Frontal cortex (tissue), 4 donors: ENCODE measurements around the gene STMN3. TPM values are rescaled to one million over a fixed set of nuclear protein-coding genes. Genes with fewer than 3 reads are reported as not detected.

ENCODE experiments used
- DNase-seq, 2 donors: peaks; one replicate each; pipeline ENCODE4 v3.0.0; 2012; ENCODE audit warnings: low spot score in 2 of 2
- FAIRE-seq: peaks from 2 replicates; lab custom pipeline; 2012; peaks lifted over from hg19 to GRCh38; lab: Jason Lieb, UNC
- total RNA-seq: library from RNA; depleted of rRNA; stranded (reverse); fragments of >200 nt; gene quantifications from one replicate; pipeline ENCODE4 v1.2.3, GENCODE V29; 2014
- donor health status: control.
- donor health status: control.
- donor health status: control.

Gene STMN3
- total RNA-seq = 104 TPM

DNA sequence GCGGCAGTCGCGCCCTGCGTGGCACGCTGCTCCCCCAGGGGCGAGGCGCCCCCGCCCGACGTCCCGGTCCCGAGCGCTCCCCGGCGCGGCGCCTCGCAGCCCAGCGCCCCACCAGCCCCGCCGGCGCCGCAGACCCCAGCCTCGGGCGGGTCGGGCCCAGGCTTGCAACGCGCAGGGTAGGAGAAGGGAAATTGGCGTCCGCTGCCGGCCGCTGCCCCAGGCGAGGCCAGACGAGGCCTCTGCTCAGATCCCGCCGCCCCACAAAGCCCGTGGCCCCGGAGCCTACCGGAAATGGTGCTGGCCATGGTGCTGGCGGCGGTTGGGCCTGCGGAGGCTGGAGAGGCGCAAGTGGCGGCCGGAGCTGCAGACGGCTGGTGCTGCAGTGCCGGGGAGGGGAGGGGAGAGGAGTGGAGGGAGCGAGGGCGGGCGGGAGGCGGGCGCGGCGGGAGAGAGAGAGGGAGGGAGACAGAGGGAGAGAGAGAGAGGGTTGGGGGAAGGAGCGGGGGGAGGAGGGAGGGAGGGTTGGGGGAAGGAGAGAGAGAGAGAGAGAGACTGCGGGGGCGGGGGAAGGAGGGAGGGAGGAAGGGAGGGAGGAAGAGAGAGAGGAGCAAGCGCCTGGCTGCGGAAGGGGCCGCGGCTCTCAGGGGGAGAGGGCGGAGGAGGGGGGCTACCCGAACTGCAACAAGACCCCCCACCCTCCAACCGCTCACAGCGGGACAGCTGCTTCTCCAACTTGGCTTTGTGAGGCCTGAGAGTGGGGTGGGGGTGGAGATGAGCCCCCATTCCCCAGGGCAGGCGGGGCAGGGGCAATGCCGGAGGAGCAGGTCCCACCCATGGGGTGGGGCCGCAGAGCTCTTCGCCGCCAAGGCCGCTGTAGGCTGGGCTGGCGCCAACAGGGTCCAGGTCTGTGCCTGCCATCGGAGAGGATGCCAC is at the start of gene STMN3:
Gene STMN3 (minus strand): TSS at position 384 of the 933 bp plus-strand sequence. CDS start 79 bp downstream, at position 305.
- no peak for FAIRE-seq
- DNase-seq = peak; percentile 83 to 86

DNA sequence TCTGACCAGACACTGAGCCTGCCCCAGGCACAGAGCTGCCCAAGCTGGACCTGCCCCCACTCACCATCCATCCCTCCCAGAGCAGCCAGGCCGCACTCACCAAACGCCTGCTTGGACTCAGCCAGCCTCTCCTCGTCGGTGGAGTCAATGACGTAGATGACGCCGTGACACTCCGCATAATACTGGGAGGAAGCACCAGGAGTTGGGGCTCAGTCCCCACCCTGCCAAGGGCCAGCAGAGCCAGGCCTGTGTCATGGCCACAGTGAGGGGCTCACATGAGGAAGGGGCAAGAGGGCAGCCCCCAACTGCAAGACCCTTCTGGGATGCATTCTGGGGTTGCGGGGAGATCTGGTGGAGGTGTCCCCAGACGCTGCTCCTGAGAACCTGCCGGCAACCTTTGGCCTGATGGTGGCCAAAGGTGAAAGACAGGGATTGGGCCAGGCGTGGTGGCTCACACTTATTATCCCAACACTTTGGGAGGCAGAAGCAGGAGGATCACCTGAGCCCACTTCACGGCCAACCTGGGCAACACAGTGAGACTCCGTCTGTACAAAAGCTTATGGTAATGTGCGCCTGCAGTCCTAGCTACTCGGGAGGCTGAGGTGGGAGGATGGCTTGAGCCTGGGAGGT is 48.9 kb upstream of the STMN3 start:
- FAIRE-seq (no peak), DNase-seq (no peak)

DNA sequence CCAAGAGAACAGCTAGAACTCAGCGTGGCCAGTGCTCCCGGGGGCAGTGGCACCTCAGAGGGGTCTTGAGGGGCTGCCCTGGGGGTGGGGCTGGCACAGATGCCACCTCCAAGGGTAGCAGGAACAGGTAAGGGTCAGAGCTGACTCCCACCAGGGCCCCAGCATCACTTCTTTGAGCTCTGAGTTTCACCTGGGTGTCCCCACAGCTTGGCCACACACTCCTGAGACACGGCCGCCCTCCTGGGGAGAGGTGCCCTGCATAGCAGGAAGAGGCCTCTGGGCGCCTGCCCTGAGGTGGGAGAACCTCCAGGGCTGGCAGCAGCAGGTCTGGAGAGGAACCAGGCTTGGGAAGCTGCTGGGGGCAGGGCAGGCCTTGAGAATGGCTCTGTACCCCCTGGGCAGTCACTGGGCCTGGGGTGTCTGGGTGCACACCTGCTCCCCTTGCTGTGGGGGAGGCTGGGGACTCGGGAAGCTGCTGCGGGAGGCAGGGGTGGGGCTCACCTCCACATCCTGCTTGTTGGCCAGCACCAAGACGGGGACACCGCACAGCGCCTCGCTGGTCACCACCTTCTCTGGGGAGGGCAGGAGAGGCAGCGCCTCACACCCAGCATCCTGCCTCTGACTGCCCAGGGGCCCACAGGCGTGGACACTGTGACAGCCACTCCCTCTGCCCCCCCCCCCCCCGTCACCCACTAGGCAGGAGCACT is 48.3 kb upstream of the STMN3 start:
- DNase-seq (peak; percentile 12 to 13), FAIRE-seq (no peak)

DNA sequence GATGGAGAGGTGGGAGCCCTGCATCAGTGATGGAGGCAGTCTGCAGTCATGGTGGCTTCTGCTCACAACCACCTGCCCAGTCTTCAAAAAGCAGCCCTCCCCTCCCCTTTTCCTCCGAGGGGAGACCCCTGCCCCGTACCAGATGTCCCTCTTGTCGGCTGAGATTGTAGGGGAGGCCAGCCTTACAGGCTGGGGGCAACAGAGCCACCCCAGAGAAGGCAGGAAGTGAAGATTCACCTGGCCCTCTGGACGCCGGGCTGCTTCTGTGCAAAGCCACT is 47.8 kb upstream of the STMN3 start:
- DNase-seq (no peak), FAIRE-seq (no peak)

DNA sequence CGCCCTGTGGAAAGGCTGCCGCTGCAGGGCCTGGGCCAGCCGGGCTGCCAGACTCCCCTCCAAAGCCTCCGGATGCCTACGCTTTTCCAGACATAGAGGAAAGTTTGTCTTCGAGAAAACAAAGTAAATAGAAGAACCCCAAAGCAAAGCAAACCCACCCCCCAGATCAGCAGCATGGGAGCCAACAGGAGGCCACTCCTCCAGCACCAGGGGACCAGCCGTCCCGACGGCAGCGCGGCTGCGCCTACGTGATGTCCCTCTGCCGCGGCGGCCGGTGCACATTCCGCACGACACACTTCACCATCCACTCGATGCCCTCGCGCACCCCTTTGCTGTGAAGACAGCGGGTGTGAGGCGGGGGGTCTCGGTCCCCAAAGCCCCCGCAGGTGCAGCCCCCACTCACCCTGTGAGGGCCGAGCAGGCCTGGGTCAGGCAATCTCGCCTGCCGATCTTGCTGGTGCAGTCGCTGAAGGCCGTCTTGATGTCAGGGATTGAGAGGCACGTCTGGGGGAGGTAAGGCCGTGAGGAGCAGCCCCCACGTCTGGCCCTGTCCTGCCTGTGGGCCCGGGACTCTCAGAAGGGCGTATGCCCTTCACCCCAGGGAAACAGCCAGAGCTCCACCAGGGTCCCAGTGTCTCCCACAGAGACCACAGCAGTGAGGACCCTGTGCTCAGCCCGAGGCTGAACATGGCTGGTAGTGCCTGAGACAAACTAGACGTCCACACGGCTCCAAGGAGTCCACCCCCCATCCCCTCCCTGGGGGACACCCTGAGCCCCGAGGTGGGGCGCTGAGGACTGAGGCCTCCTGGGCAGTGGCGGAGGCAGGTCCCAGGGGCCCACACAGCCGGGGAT is 47.2 kb upstream of the STMN3 start:
- FAIRE-seq = no peak

DNA sequence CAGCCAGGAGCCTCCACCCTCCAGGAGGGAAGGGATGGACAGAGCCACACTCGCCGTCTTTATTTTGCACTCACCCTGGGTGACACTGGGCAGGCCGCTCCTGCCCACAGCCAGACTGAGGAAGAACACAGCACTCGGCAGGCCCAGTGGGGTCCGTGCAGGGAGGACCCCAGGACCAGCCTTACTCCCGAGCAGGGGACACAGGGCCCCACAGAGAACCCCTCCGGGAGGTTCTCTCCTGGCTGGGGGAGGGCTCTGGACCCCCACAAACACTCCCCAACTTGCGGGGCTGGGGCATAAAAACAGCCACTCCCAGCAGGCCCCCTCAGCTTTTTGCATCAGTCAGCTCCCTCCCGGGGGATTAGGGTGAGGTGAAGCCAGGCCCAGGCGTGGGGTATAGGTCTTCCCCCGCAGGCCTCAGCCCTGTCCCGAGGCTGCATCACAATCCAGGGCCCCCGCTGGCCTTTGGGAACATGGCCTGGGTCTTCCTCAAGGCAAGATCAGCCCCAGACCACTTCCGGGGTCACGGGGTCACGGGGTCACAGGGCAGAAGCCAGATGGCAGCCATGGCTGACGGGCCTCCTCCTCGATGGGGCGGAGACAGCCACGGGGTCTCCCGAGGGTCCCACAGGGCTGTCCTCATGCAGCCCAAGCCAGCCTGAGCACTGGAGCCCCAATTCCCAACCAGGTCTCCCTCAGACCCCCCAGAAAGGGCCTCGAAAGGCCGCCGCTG is 46.4 kb upstream of the STMN3 start:
- no peak for DNase-seq
- FAIRE-seq = no peak

More for the DNA sequence above, 47.2 kb upstream of the STMN3 start:
- peak; percentile 14 to 18 for DNase-seq

DNA sequence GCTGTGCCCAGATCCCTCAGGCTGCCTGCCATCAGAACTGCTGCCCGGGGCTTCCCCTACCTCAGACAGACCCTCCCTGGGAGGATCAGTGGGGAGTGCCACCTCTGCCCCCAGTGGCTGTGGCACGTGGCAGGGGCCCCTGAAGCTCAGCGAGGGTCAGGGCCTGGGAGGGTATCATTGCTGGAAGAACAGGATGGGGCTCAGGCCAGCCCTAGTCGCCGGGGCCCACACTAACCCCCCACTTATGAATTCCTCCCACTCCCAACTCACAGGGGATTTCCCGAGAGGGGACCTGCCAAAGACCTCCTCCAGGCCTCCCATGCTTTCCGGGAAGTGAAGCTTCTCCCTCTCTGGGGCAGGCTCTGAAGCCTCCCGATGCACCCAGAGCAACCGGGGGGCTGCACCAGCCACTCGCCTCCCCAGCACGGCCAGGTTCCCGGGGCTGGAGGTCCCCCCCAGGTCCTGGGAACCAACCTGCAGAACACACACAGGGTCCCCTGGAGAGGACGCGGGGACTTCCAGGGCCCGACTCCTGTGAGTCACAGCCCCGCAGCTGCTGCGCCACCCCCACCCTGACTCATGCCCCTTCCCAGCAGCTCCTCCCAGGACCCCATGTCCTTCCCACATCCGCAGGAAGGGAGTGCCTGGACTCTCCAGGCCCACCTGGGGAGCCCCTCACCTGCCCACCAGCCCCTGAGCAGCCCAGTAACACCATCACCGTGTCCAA is 45.7 kb upstream of the STMN3 start:
- DNase-seq = no peak
- FAIRE-seq = no peak

DNA sequence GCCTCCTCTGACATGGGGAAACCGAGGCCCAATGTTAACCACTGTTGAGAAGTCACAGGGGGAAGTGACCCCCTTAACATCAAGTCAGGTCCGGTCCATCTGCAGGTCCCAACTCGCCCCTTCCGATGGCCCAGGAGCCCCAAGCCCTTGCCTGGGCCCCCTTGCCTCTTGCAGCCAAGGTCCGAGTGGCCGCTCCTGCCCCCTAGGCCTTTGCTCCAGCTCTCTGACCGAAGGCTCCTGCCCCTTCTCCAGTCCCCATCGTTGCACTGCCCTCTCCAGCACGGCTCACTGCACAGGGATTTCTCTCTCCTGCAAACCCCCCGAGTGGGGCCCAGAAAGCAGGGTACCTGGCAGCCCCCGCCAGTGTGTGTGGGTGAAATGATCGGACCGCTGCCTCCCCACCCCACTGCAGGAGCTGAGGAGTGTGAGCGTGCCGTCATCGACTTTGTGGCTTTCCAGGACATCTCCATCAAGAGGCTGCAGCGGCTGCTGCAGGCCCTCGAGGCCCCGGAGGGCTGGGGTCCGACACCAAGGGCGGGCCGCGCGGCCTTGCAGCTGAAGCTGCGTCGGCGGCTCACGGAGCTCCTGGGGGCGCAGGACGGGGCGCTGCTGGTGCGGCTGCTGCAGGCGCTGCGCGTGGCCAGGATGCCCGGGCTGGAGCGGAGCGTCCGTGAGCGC is 44.8 kb upstream of the STMN3 start:
- DNase-seq (peak in 1 of 2 donors; percentile 34), FAIRE-seq (no peak)

DNA sequence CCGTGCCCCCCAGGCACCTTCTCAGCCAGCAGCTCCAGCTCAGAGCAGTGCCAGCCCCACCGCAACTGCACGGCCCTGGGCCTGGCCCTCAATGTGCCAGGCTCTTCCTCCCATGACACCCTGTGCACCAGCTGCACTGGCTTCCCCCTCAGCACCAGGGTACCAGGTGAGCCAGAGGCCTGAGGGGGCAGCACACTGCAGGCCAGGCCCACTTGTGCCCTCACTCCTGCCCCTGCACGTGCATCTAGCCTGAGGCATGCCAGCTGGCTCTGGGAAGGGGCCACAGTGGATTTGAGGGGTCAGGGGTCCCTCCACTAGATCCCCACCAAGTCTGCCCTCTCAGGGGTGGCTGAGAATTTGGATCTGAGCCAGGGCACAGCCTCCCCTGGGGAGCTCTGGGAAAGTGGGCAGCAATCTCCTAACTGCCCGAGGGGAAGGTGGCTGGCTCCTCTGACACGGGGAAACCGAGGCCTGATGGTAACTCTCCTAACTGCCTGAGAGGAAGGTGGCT is 44.2 kb upstream of the STMN3 start:
- no peak for FAIRE-seq
- DNase-seq = no peak

DNA sequence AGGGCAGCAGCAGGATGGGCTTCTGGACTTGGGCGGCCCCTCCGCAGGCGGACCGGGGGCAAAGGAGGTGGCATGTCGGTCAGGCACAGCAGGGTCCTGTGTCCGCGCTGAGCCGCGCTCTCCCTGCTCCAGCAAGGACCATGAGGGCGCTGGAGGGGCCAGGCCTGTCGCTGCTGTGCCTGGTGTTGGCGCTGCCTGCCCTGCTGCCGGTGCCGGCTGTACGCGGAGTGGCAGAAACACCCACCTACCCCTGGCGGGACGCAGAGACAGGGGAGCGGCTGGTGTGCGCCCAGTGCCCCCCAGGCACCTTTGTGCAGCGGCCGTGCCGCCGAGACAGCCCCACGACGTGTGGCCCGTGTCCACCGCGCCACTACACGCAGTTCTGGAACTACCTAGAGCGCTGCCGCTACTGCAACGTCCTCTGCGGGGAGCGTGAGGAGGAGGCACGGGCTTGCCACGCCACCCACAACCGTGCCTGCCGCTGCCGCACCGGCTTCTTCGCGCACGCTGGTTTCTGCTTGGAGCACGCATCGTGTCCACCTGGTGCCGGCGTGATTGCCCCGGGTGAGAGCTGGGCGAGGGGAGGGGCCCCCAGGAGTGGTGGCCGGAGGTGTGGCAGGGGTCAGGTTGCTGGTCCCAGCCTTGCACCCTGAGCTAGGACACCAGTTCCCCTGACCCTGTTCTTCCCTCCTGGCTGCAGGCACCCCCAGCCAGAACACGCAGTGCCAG is 43.6 kb upstream of the STMN3 start, which contains the start of gene TNFRSF6B:
Gene TNFRSF6B (plus strand): TSS at position 25 of the 729 bp plus-strand sequence. CDS start 116 bp downstream, at position 141.
- FAIRE-seq (no peak), DNase-seq (peak in 1 of 2 donors; percentile 35)

DNA sequence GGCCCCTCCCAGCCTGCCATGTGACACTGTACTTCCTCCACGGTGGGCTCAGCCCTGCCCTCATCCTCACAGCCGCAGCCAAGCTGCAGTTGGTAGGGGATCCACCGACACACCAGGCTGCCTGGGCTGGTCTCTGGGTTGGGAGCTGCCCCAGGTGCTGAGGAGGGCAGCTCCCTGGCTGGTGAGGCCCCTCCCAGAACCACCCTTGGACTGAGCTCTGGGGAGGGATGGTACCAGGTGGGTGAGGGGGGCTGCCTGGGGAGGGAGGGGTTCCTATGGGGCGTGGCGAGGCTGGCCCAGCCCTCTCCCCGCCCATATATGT is 43.0 kb upstream of the STMN3 start:
- DNase-seq (peak in 1 of 2 donors; percentile 49), FAIRE-seq (no peak)

DNA sequence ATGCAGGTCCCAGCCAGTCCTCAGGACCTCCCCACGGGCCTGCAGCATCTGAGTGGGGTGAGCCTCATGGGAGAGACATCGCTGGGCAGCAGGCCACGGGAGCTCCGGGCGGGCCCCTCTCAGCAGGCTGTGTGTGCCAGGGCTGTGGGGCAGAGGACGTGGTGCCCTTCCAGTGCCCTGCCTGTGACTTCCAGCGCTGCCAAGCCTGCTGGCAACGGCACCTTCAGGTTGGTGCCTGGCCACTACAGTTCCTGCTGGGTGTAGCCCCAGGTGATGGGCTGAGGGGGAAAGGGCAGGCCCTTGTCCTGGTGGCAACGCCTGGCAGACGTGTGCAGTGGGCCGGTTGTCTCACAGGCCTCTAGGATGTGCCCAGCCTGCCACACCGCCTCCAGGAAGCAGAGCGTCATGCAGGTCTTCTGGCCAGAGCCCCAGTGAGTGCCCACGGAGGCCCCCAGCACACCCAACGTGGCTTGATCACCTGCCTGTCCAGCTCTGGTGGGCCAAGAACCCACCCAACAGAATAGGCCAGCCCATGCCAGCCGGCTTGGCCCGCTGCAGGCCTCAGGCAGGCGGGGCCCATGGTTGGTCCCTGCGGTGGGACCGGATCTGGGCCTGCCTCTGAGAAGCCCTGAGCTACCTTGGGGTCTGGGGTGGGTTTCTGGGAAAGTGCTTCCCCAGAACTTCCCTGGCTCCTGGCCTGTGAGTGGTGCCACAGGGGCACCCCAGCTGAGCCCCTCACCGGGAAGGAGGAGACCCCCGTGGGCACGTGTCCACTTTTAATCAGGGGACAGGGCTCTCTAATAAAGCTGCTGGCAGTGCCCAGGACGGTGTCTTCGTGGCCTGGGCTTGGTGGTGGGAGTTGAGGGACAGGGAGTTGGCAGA is 42.4 kb upstream of the STMN3 start:
- DNase-seq = peak in 1 of 2 donors; percentile 28
- FAIRE-seq = no peak

DNA sequence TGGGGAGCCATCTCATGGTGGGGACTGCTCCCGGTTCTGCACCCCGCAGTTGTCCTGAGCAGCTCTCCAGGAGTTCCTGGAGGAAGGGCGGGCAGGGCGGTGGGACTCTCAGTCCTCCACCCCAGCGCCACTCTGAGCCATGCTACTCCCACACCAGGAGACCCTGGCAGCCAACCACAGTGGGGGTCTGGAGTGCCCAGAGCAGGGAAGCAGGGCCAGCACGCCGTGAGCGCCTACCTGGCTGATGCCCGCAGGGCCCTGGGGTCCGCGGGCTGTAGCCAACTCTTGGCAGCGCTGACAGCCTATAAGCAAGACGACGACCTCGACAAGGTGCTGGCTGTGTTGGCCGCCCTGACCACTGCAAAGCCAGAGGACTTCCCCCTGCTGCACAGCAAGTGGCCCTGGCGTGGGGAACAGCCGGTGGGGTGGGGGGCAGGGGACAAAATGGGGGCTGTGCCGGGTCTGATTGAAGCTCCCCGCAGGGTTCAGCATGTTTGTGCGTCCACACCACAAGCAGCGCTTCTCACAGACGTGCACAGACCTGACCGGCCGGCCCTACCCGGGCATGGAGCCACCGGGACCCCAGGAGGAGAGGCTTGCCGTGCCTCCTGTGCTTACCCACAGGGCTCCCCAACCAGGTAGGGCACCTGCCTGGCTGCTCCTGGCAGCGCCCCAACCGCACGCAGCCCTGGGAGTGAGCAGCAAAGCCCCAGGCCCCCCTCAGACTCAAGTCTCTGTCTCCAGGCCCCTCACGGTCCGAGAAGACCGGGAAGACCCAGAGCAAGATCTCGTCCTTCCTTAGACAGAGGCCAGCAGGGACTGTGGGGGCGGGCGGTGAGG is 41.6 kb upstream of the STMN3 start:
- DNase-seq = peak in 1 of 2 donors; percentile 12
- no peak for FAIRE-seq

DNA sequence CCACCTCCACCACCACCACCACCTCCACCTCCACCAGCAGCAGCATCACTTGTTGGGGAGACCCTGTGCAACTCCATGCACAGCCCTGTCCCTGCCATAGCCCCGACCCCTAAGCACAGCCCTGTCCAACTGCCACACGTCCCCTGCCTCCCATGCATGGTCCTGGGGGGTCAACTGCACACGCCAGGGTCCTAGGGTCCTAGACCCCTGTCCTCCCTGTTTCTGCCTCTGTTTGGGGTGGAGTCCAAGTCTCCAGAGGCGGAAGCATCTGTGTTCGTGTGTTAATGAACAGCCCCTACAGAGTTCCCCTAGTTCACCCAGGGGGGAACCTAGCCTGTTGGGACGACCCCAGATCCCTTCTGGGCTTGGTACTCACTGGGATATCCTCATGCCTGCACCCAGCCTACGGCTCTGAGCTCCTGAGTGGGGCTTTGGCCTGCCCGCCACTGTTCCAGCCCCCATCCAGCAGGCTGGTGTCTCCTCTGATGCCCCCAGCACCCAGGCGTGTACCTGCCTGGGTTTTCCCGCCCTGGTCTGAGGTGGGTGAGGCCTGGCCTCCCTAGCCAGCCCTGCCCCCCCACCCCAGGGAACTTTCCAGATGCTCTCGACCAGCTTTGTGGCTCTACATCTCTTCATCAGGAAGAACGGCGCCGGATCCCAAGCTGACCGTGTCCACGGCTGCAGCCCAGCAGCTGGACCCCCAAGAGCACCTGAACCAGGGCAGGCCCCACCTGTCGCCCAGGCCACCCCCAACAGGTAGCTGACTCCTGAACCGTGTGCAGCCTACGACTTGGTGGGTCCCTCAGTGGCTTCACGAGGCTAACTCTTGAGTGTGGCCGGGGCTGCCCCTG is 40.7 kb upstream of the STMN3 start:
- FAIRE-seq = no peak

More for the DNA sequence above, 40.7 kb upstream of the STMN3 start:
- peak in 1 of 2 donors; percentile 35 for DNase-seq
